Endothelial cell of umbilical vein (primary cell): Measurements from ENCODE around the gene CDK2. TPM values are rescaled to one million over a fixed set of nuclear protein-coding genes. Genes with fewer than 3 reads are reported as not detected.

Source experiments
- BruUV-seq: library from RNA; stranded (reverse); fragments of 400-500 nt; replicated peaks from 2 replicates; lab custom pipeline; 2021; lab: Mats Ljungman, UMichigan
- CTCF ChIA-PET: fragments of 300-600, 350-600 bp; sonication (Branson Sonifier 250); formaldehyde crosslinking; loops from one replicate; lab custom pipeline; 2021; ENCODE audit warnings: antibody characterized with exemption, inconsistent platforms; lab: Charles Lee
- POLR2A ChIA-PET: fragments of 300-600, 350-600 bp; sonication (Branson Sonifier 250); formaldehyde crosslinking; loops from one replicate; lab custom pipeline; 2021; ENCODE audit warnings: antibody characterized with exemption, inconsistent platforms; lab: Charles Lee
- DNase-seq: peaks from one replicate; pipeline ENCODE4 v3.0.0-alpha.2; 2011; ENCODE audit warnings: low read depth, low spot score
- FAIRE-seq: peaks from 2 replicates; lab custom pipeline; 2011; peaks lifted over from hg19 to GRCh38; lab: Jason Lieb, UNC
- H2AFZ ChIP-seq: 2 replicates; pipeline ENCODE4 v1.6.0; 2012; ENCODE audit warnings: low read depth, low read length, control low read depth, inconsistent platforms
- H3K27ac ChIP-seq: 2 replicates; pipeline ENCODE4 v1.5.1; 2011; ENCODE audit warnings: low read depth, mild to moderate bottlenecking, control low read depth, low read length, moderate library complexity; ENCODE audit not compliant: insufficient read depth
- H3K27me3 ChIP-seq, 2 experiments: 2 replicates each; pipeline versions ENCODE4 v1.6.0 to v1.6.1; 2011; ENCODE audit warnings: low read length in 2 of 2, mixed read lengths in 1 of 2; ENCODE audit not compliant: control insufficient read depth in 2 of 2, insufficient read depth in 2 of 2
- H3K36me3 ChIP-seq, 2 experiments: 2 replicates in 1 of 2; 3 replicates in 1 of 2; pipeline ENCODE4 v1.5.1; 2011; ENCODE audit warnings: low read length in 2 of 2, mild to moderate bottlenecking in 1 of 2, moderate library complexity in 1 of 2; ENCODE audit not compliant: control insufficient read depth in 2 of 2, insufficient read depth in 2 of 2; ENCODE audit errors: extremely low read depth in 1 of 2
- H3K4me1 ChIP-seq: 3 replicates; pipeline ENCODE4 v1.5.1; 2011; ENCODE audit warnings: mild to moderate bottlenecking, low read length; ENCODE audit not compliant: control insufficient read depth, insufficient read depth; ENCODE audit errors: extremely low read depth
- H3K4me2 ChIP-seq: 2 replicates; pipeline ENCODE4 v1.6.1; 2011; ENCODE audit warnings: low read length, control low read depth, mixed read lengths; ENCODE audit not compliant: insufficient read depth
- H3K4me3 ChIP-seq, 3 experiments: fragments of 200-600 bp in 1 of 3; sonication (generic), shearing (Covaris generic) in 1 of 3; replicated peaks in 1 of 3; 2 replicates each; pipeline ENCODE4 v1.5.1; 2011 to 2016; ENCODE audit warnings: control low read depth in 3 of 3, low read length in 3 of 3, mild to moderate bottlenecking in 2 of 3, inconsistent platforms in 1 of 3, low read depth in 1 of 3, moderate library complexity in 1 of 3; ENCODE audit not compliant: insufficient read depth in 1 of 3
- H3K79me2 ChIP-seq: 2 replicates; pipeline ENCODE4 v1.6.0; 2012; ENCODE audit warnings: low read length, inconsistent platforms; ENCODE audit not compliant: control insufficient read depth, insufficient read depth
- H3K9ac ChIP-seq: replicated peaks from 2 replicates; pipeline ENCODE3; 2011; ENCODE audit warnings: low read length, control low read depth; ENCODE audit not compliant: insufficient read depth; ENCODE audit errors: extremely low read depth
- H3K9me1 ChIP-seq: replicated peaks from 3 replicates; pipeline ENCODE4 v1.6.0; 2011; ENCODE audit warnings: mild to moderate bottlenecking, low read length; ENCODE audit not compliant: control insufficient read depth, insufficient read depth; ENCODE audit errors: extremely low read depth
- H3K9me3 ChIP-seq: replicated peaks from 2 replicates; pipeline ENCODE4 v1.5.1; 2012; ENCODE audit warnings: low read length, inconsistent platforms; ENCODE audit not compliant: control insufficient read depth, insufficient read depth
- H4K20me1 ChIP-seq: replicated peaks from 2 replicates; pipeline ENCODE3; 2011; ENCODE audit warnings: mild to moderate bottlenecking, low read length; ENCODE audit not compliant: control insufficient read depth, insufficient read depth; ENCODE audit errors: extremely low read depth
- EZH2 ChIP-seq: IDR thresholded peaks from 2 replicates; pipeline ENCODE4 v1.6.1; 2012; ENCODE audit warnings: borderline replicate concordance, low read depth, mild to moderate bottlenecking, moderate library complexity, low read length, inconsistent platforms; ENCODE audit not compliant: severe bottlenecking
- GATA2 ChIP-seq: IDR thresholded peaks from 2 replicates; pipeline ENCODE4 v1.7.0; 2011; ENCODE audit warnings: low read depth, mild to moderate bottlenecking, moderate library complexity, mixed read lengths, low read length; ENCODE audit not compliant: insufficient read length, insufficient read depth
- MYC ChIP-seq: IDR thresholded peaks from one replicate; pipeline ENCODE4 v1.6.1; 2011; ENCODE audit warnings: mild to moderate bottlenecking, low read depth, low read length
- POLR2A ChIP-seq: IDR thresholded peaks from 2 replicates; pipeline ENCODE4 v1.6.1; 2012; ENCODE audit warnings: low read depth, mild to moderate bottlenecking, control low read depth, low read length
- POLR2AphosphoS5 ChIP-seq: IDR thresholded peaks from 2 replicates; pipeline ENCODE4 v1.6.1; 2012; ENCODE audit warnings: low read depth, mild to moderate bottlenecking, control low read depth, low read length, moderate library complexity; ENCODE audit not compliant: insufficient read depth
- dilution Hi-C: fragments of 300-500 bp; cut with MboI; formaldehyde crosslinking; loops from one replicate; pipeline ENCODE4 v1.15.0; 2019; ENCODE audit warnings: low sequenced_read_pairs; ENCODE audit not compliant: extremely low pct_ligation_motif_present
- intact Hi-C: fragments of 100-400 bp; cut with micrococcal nuclease; formaldehyde crosslinking; loops from one replicate; pipeline ENCODE4 v1.10.0; 2022
- polyA plus RNA-seq, 4 experiments: library from polyadenylated mRNA; depleted of rRNA in 3 of 4; stranded (reverse) in 3 of 4; unstranded in 1 of 4; fragments of >200 nt; gene quantifications; 2 replicates each; pipeline versions ENCODE4 v1.2.1 to v1.2.3, GENCODE V29; 2011 to 2012; ENCODE audit warnings: missing spikeins in 1 of 4
- total RNA-seq: library from RNA; stranded (reverse); gene quantifications from 2 replicates; pipeline ENCODE4 v1.2.3, GENCODE V29; 2021
- TF ChIP-seq, protein P1 (sequence below): IDR thresholded peaks from 2 replicates; pipeline ENCODE4 v1.6.1; 2011; ENCODE audit not compliant: insufficient read depth, insufficient read length

Gene CDK2
- total and polyA plus RNA-seq, 2 donors (not counting 3 experiments of a cell fraction or from before 2014, with no cell fraction given), result 46.7 to 69.8 TPM

DNA sequence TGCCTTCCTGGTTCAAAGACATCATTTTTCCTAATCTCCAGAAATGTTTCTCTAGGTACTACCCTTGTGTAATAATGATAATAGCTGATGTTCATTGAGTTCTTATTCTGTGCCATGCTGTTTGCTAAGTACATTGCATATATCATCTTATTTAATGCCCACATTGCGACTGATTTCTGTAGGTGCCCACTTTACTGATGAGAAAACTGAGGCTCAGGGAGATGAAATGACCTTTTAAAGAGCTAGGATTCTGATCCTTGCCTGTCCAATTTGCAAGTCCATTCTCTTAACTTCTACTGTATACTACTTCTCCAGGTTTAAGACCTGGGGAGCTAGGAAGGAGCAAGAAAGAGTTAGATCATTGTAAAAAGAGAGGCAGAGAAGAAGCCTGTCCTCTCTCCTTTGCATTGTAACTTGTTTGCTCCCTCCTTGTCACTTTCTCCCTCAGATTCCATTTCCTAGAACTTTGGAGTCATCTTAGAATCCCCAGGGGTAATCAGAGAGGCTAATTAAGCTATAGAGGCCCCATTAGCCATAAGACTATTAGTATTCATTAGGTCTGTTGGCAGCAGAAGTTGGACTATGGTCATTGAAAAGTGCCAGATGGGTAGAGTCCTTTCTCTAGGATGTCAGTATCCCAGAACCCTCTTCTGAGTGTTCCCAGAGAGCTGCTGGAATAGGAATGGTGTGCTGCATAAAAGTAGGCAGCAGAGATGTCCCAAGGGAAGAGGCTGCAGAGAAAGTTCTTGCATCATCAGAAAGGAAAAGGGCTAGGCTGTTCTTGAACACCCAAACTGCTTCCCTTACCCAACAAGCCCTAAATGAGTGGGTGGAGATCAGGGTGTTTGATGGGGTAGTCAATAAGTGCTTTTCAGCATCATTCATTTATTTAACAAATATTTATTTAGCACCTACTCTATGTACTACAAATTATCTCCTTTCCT is 32.6 kb upstream of the CDK2 start:
- Histone ChIP-seq H3K27ac (no peak overlapping the region), H3K79me2 (no peaks in the 10 kb centered on the region), H4K20me1 (no peaks in the 10 kb centered on the region), H3K4me2 (no peak overlapping the region), H2AFZ (no peak overlapping the region), H3K9me3 (no peaks in the 10 kb centered on the region), H3K9ac (no peak overlapping the region), H3K9me1 (no peaks in the 10 kb centered on the region), H3K4me3 (no peak overlapping the region), H3K36me3 (peaks cover 0 to 5% of the 10 kb centered on the region in 2 experiments), H3K4me1 (peaks cover 29% of the 10 kb centered on the region), H3K27me3 (no peaks in the 10 kb centered on the region)
- BruUV-seq, result no TSS peak
- dilution Hi-C loops, result no loop called here
- intact Hi-C loops, result loop anchor here (2.0 to 5.0 kb wide), 3 partner anchors 39 to 108 kb away; partner anchors contain the start of gene RPS26
- DNase-seq, result no peak
- POLR2A ChIA-PET, result interaction anchor here (0.9 kb wide), 1 partner anchor 104 kb away, joined by 8 read pairs; the partner anchor contains the start of gene DNAJC14
- CTCF ChIA-PET, result interaction anchor here (0.6 to 2.6 kb wide), 13 partner anchors 9 to 323 kb away, joined by 3 to 17 read pairs (median 4); partner anchors contain the start of genes DNAJC14 and RAB5B
- FAIRE-seq, result no peak
- no peak for TF ChIP-seq POLR2AphosphoS5
- no peak for TF ChIP-seq EZH2

DNA sequence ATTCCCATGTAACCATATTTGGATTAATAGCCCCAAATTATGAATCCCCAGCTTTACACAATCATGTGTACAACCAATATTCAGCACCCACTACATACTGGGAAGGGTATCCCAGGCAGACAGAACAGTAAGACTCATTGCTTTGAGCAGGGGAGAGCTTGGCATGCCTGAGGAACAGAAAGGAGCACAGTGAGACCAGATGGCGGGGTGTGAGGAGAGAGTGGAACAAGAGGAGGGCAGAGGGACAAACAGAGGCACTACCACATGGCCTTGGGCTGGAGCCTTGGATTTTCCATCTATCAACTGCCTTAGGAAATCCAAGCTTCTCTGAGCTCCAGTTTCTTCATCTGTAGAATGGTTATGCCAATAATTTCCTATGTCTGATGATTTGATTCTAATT is 31.9 kb upstream of the CDK2 start:
- POLR2A ChIA-PET, result no interaction called here
- CTCF ChIA-PET, result interaction anchor here (0.6 to 1.8 kb wide), 4 partner anchors 40 to 323 kb away, joined by 3 to 6 read pairs (median 4); partner anchors contain the start of gene RAB5B
- H3K9me3 ChIP-seq, result no peaks in the 10 kb centered on the region
- no peaks in the 10 kb centered on the region for H3K79me2 ChIP-seq
- H3K27me3 ChIP-seq, result no peaks in the 10 kb centered on the region
- intact Hi-C loops (loop anchor here (5.0 kb wide), 1 partner anchor 108 kb away; the partner anchor contains the start of gene RPS26), dilution Hi-C loops (no loop called here)
- FAIRE-seq, result no peak
- BruUV-seq, result no TSS peak
- H3K4me1 ChIP-seq, result peaks cover 27% of the 10 kb centered on the region
- DNase-seq, result no peak
- H3K36me3 ChIP-seq, result peaks cover 0 to 8% of the 10 kb centered on the region in 2 experiments
- H3K9me1 ChIP-seq, result no peaks in the 10 kb centered on the region
- H3K27ac ChIP-seq, result no peak overlapping the region
- no peak overlapping the region for H3K9ac ChIP-seq
- no peak overlapping the region for H3K4me2 ChIP-seq
- H4K20me1 ChIP-seq, result no peaks in the 10 kb centered on the region
- H3K4me3 ChIP-seq, result no peak overlapping the region
- TF ChIP-seq POLR2A, result no peak
- no peak for TF ChIP-seq MYC
- TF ChIP-seq, protein P1, sequence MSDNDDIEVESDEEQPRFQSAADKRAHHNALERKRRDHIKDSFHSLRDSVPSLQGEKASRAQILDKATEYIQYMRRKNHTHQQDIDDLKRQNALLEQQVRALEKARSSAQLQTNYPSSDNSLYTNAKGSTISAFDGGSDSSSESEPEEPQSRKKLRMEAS, result no peak
- TF ChIP-seq GATA2, result no peak
- no peak overlapping the region for H2AFZ ChIP-seq
